ENCODE results near the gene CD1D.
A peak's percentile ranks its signal among the peaks of the same experiment; 100 is the strongest.

CD1D gene

DNA sequence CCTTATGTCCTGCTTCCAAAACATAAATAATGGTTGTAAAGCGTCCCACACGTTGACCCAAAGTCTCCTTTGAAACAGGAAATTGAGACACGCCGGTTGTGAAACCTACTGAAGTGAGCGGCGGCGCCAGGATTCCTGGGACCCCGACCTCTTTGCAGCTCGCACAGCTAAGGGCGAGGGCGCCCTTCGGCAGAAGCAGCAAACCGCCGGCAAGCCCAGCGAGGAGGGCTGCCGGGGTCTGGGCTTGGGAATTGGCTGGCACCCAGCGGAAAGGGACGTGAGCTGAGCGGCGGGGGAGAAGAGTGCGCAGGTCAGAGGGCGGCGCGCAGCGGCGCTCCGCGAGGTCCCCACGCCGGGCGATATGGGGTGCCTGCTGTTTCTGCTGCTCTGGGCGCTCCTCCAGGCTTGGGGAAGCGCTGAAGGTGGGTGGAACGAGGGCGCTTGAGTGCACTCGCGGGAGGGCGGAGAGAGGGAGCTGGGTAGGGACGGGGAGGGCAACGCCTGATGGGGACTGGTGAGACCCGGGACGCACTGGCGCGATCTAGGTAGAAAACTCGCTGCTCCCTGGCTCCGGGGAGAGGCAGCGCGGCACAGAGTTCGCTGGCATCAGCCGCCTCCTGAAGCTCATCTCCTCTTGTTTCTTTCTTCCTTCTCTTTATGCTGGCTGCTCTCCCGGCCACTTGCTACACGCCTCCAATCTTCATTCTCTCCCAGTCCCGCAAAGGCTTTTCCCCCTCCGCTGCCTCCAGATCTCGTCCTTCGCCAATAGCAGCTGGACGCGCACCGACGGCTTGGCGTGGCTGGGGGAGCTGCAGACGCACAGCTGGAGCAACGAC lies at the start of gene CD1D:
CD1D (plus strand) TSS at position 155 of the 836 bp plus-strand sequence; CDS start at position 362, 207 bp downstream.
- TF ChIP-seq CTCF (IDR thresholded peaks at IDR 0.05; ENCODE audit: borderline replicate concordance, insufficient read depth, low read depth, low read length), result no peak
- peak within 1 kb of the TSS; percentile 43 for H3K4me3 ChIP-seq (ENCODE audit: low read depth, low read length)

- H3K4me3 ChIP-seq (ENCODE audit: low read depth, low read length), result no peak overlapping the region
- TF ChIP-seq CTCF (IDR thresholded peaks at IDR 0.05; ENCODE audit: borderline replicate concordance, insufficient read depth, low read depth, low read length), result no peak
Measured at GRCh38 chr1:158131217-158131616, 49.5 kb upstream of the CD1D start.

DNA sequence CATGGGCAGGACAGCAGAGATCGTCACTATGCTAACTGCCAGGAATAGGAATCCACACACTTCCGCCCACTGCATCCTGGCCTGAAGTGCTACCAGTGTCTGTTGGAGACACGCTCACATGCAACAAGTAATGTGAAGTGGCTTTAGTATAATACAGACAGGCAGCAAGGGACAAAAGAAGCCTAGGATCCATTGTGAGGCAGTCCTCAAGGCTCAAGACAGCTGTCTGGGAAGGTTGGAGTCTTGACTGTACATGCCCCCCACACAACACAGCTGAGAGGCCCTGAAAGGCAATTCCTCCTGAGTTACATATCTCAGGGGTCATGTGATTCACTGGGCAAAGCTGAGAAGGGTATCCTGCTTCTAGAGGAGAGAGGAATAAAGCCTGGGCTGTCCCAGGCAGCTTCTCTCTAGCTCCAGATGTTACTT lies 39.9 kb upstream of the CD1D start:
- H3K4me3 ChIP-seq (ENCODE audit: low read depth, low read length), result no peak overlapping the region
- TF ChIP-seq CTCF (IDR thresholded peaks at IDR 0.05; ENCODE audit: borderline replicate concordance, insufficient read depth, low read depth, low read length), result no peak

DNA sequence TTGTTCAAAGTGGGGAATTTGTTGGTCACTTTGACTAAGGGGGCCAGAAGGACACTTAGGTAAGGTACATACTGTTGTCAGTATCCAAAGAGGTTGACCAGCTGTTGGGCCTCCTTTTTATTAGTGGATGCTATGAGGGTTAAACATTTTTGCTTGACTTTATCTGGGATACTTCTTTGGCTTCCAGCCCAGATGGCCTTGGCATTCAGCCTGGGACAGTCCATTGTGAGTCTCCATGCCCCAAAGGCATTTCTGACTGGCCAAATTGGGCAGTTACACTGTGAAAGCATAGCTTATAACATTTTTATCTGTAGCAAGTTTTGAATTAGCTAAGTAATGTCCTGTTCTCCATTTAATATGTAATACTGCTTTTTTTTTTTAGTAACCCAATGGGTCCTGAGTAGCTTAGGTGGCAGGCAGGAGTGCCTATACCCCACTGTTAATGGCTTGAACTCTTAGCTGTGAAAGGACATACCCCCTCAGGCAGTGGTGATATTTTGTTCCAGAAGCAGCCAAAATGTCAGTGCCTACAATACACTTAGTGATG lies 35.4 kb upstream of the CD1D start:
- TF ChIP-seq CTCF (IDR thresholded peaks at IDR 0.05; ENCODE audit: borderline replicate concordance, insufficient read depth, low read depth, low read length), result no peak
- no peak overlapping the region for H3K4me3 ChIP-seq (ENCODE audit: low read depth, low read length)

- TF ChIP-seq CTCF (IDR thresholded peaks at IDR 0.05; ENCODE audit: borderline replicate concordance, insufficient read depth, low read depth, low read length), result no peak
- no peak overlapping the region for H3K4me3 ChIP-seq (ENCODE audit: low read depth, low read length)
Measured at GRCh38 chr1:158146165-158146564, 34.5 kb upstream of the CD1D start.

DNA sequence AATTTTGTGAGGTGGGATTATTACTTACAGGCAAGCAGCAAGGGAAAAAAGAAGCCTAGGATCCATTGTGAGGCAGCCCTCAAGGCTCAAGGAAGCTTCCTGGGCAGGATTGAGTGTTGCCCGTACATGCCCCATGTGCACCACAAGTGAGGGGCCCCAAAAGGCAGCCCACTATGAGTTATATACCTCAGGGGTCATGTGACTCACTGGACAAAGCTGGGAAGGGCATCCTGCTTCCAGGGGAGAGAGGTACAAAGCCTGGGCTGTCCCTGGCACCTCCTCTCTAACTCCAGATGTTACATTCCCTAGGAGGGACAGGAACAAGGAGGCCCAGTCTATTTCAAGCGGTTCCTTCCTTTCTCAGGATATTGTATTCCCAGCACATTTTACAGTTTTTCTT lies 34.0 kb upstream of the CD1D start:
- no peak overlapping the region for H3K4me3 ChIP-seq (ENCODE audit: low read depth, low read length)
- TF ChIP-seq CTCF (IDR thresholded peaks at IDR 0.05; ENCODE audit: borderline replicate concordance, insufficient read depth, low read depth, low read length), result no peak

DNA sequence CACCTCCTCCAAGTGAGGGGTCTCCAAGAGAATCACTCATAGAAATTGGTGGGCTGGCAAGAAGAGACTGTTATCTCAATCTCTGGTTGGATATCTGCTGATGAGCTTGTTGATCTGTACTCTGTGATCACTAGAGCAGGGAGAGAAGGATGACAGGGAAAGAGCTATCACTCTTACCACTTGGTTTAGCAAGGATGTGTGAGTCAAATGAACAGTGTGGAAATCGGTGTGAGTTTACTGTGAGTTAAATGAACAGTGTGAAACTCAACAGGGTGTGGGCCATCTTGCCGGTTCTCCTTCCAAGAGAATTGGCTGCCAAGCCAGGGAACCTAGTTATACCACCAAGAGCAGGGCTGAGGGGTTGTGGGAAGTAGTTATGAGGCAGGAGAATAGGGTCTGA lies 33.3 kb upstream of the CD1D start:
- H3K4me3 ChIP-seq (ENCODE audit: low read depth, low read length), result no peak overlapping the region
- TF ChIP-seq CTCF (IDR thresholded peaks at IDR 0.05; ENCODE audit: borderline replicate concordance, insufficient read depth, low read depth, low read length), result no peak

Measured in GM12875 (cell line).